ENCODE results near the gene SWI5. TPM values are rescaled to one million over a fixed set of nuclear protein-coding genes. Genes with fewer than 3 reads are reported as not detected.

The SWI5 gene
- total RNA-seq, 1 experiment from 2014 or later = 22.4 TPM

DNA sequence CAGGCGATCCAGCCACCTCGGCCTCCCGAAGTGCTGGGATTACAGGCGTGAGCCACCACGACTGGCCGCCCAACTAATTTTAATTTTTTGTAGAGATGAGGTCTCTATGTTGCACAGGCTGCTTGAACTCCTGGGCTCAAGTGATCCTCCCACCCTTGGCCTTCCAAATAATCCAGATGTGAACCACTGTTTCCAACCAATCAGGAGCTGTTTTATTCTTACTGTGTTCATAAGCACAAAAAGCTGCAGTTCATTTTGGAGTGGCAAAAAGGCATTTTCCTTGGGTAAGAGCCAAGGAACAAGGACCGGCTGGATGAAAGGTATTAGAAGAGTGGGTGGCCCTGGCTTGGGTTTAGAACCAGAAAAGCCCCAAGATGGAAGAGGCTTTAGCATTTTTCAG is 59.1 kb downstream of the SWI5 start:
- ChIA-PET CTCF (no interaction called here), POLR2A (no interaction called here)

More for the DNA sequence above, 59.1 kb downstream of the SWI5 start:
- Histone ChIP-seq H2AFZ (ENCODE audit: low read depth, low read length, poor library complexity, severe bottlenecking) (no peak overlapping the region), H3K27ac (ENCODE audit: low read depth, low read length) (no peak overlapping the region), H4K20me1 (ENCODE audit: insufficient read depth) (no peaks in the 10 kb centered on the region), H3K4me2 (ENCODE audit: low read length) (no peak overlapping the region), H3K27me3 (ENCODE audit: insufficient read depth, low read length) (no peaks in the 10 kb centered on the region), H3K4me3 (replicated peaks in 1 of 2; ENCODE audit: low read depth in 1 of 2, low read length in 2 of 2) (no peak overlapping the region), H3K79me2 (ENCODE audit: insufficient read depth, low read length) (no peaks in the 10 kb centered on the region), H3K9me2 (ENCODE audit: insufficient read depth) (no peaks in the 10 kb centered on the region), H3K36me3 (ENCODE audit: control insufficient read depth in 1 of 2, insufficient read depth in 2 of 2, low read length in 2 of 2) (no peaks in the 10 kb centered on the region; a peak in 1 of 4 replicates), H3K9ac (ENCODE audit: low read length) (no peak overlapping the region), H3K9me3 (ENCODE audit: control insufficient read depth in 1 of 2, insufficient read depth in 1 of 2, low read depth in 1 of 2, low read length in 2 of 2) (no peaks in the 10 kb centered on the region), H3K4me1 (ENCODE audit: control insufficient read depth in 1 of 2, insufficient read depth in 2 of 2, low read length in 2 of 2) (peaks cover 0 to 13% of the 10 kb centered on the region in 2 experiments; a peak in 2 of 4 replicates)
- intact Hi-C loops (cut with micrococcal nuclease) = no loop called here
- TF ChIP-seq FOSL1 (IDR thresholded peaks at IDR 0.05; ENCODE audit: low read depth) = no peak
- no peak for TF ChIP-seq YY1 (IDR thresholded peaks at IDR 0.05; ENCODE audit: extremely low read depth, insufficient replicate concordance, low read depth, low read length)
- TF ChIP-seq TCF7L2 (IDR thresholded peaks at IDR 0.05; ENCODE audit: borderline replicate concordance, extremely low read depth, insufficient read depth, insufficient read length) = no peak
- TF ChIP-seq, protein P1, sequence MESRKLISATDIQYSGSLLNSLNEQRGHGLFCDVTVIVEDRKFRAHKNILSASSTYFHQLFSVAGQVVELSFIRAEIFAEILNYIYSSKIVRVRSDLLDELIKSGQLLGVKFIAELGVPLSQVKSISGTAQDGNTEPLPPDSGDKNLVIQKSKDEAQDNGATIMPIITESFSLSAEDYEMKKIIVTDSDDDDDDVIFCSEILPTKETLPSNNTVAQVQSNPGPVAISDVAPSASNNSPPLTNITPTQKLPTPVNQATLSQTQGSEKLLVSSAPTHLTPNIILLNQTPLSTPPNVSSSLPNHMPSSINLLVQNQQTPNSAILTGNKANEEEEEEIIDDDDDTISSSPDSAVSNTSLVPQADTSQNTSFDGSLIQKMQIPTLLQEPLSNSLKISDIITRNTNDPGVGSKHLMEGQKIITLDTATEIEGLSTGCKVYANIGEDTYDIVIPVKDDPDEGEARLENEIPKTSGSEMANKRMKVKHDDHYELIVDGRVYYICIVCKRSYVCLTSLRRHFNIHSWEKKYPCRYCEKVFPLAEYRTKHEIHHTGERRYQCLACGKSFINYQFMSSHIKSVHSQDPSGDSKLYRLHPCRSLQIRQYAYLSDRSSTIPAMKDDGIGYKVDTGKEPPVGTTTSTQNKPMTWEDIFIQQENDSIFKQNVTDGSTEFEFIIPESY (IDR thresholded peaks at IDR 0.05; ENCODE audit: extremely low read depth, insufficient replicate concordance, low read length) = no peak
- TF ChIP-seq, protein P2, sequence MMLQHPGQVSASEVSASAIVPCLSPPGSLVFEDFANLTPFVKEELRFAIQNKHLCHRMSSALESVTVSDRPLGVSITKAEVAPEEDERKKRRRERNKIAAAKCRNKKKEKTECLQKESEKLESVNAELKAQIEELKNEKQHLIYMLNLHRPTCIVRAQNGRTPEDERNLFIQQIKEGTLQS (IDR thresholded peaks at IDR 0.05) = no peak
- no peak for TF ChIP-seq EZH2 (IDR thresholded peaks at IDR 0.05)
- no peak for TF ChIP-seq CEBPB (IDR thresholded peaks at IDR 0.05; ENCODE audit: low read depth)
- no peak for TF ChIP-seq CTCF (IDR thresholded peaks at IDR 0.05 in 2 of 3, conservative IDR thresholded peaks at IDR 0.05 in 1 of 3; ENCODE audit: borderline replicate concordance in 1 of 3, insufficient read depth in 1 of 3, low read depth in 2 of 3, low read length in 2 of 3)
- no peak for TF ChIP-seq ZFX (IDR thresholded peaks at IDR 0.05)
- no peak for TF ChIP-seq SIN3A (IDR thresholded peaks at IDR 0.05; ENCODE audit: low read depth)
- no peak for TF ChIP-seq JUND (IDR thresholded peaks at IDR 0.05)
- no peak for TF ChIP-seq ZNF274 (IDR thresholded peaks at IDR 0.05; ENCODE audit: low read depth, low read length)
- no peak for TF ChIP-seq REST (IDR thresholded peaks at IDR 0.05; ENCODE audit: low read depth)
- TF ChIP-seq POLR2A (IDR thresholded peaks at IDR 0.05; ENCODE audit: borderline replicate concordance, extremely low read depth, insufficient read depth, insufficient read length) = no peak
- no peak for TF ChIP-seq RAD21 (IDR thresholded peaks at IDR 0.05; ENCODE audit: low read depth)
- TF ChIP-seq EGR1 (IDR thresholded peaks at IDR 0.05; ENCODE audit: low read depth) = no peak
- no peak for TF ChIP-seq EZH2phosphoT487 (IDR thresholded peaks at IDR 0.05; ENCODE audit: borderline replicate concordance)
- no peak for DNase-seq (ENCODE audit: low read depth, low spot score)
- BruUV-seq (replicated peaks) = no TSS peak
- ATAC-seq = no peak
- RAD21 ChIA-PET (ENCODE audit: low non-redundant PET in 1 of 2, low total read pairs in 2 of 2, uncharacterized antibody in 2 of 2, unreplicated experiment in 2 of 2) = no interaction called here

Data from HCT116 (cell line).